Spleen (tissue), 7 donors: ENCODE measurements around the gene FBXO17.

ENCODE experiments used
- CTCF ChIP-seq, 11 experiments: fragments of 200-600 bp in 7 of 11; fragments of 450-650 bp in 4 of 11; sonication (generic) in 4 of 11; IDR thresholded peaks in 8 of 11; conservative IDR thresholded peaks in 3 of 11; 1 replicate in 7 of 11; 2 replicates in 4 of 11; pipeline versions ENCODE4 v1.4.0 to v1.8.0; 2016 to 2021; ENCODE audit warnings: antibody characterized with exemption in 11 of 11, inconsistent platforms in 4 of 11, mild to moderate bottlenecking in 1 of 11
- POLR2A ChIP-seq, 3 donors: fragments of 450-650 bp; IDR thresholded peaks; one replicate each; pipeline ENCODE4 v1.5.1; 2017; ENCODE audit warnings: antibody characterized with exemption in 3 of 3, mild to moderate bottlenecking in 1 of 3
- POLR2AphosphoS5 ChIP-seq, 3 donors: sonication (generic); formaldehyde crosslinking; IDR thresholded peaks; one replicate each; pipeline ENCODE4 v1.5.1; 2017; ENCODE audit warnings: antibody characterized with exemption in 3 of 3
- donor health status: DM: no; HTN: no; CAD: no; lungs with moderate emphysema.
- donor health status: DM: no; HTN: no; CAD: no.
- donor health status: DM: no; HTN: no; CAD: no.

- TF ChIP-seq CTCF (IDR thresholded peaks at IDR 0.05 in 8 of 11, conservative IDR thresholded peaks at IDR 0.05 in 3 of 11), result no peak
- TF ChIP-seq POLR2AphosphoS5 (IDR thresholded peaks at IDR 0.05), result no peak
- no peak for TF ChIP-seq POLR2A (IDR thresholded peaks at IDR 0.05)
Measured at GRCh38 chr19:38942471-38943181, 32.9 kb downstream of the FBXO17 start.
